Activated effector memory CD4-positive, alpha-beta T cell treated with Interleukin-2 at 50 U/mL for 16 hours (primary cell): ENCODE measurements around the gene GTF3C4.
"Not testable (repeated sequence)": the region's sequence is repeated elsewhere in the genome, so short reads cannot be mapped to it uniquely, and the experiment has no call there.

ENCODE experiments used
- DNase-seq: peaks from one replicate; pipeline ENCODE4 v3.0.0-alpha.2; 2020

The GTF3C4 gene

DNA sequence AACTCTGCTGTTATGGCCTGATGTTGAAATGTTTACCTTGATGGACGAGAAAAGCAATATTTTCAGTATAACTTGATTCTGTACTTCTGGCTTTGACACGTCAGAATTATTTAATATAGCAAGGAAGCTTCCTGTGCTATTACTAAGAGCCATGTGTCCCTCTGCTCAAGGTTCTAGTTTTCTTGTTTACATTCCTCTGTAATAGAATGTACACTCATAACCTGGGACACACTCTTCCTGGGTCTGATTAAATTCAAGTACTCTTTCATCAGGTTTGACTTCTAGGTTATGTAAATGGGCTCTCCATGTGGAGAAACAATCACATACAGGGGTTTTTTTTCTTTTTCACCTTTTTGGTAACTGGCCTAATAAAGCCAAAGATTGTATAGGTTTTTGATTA lies 33.1 kb downstream of the GTF3C4 start:
- DNase-seq: no peak

DNA sequence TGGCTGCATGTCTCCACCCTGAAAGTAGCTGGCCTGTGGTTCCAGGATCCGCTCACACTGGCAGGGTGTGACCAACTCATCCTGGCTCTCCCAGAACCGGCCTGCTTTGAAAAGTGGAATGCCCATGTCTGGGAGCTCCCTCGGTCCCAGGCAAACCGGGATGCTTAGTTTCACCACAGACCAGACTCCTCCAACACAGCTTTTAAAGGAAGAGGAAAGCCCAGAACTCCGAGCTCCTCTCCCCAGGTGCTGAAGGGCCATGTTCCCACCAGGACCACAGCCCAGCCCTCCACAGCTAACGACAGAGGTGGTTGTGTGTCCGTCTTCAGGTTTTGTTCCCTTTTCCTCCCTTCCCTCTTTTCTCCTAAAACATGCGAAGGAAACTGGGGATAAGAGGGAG lies 38.0 kb downstream of the GTF3C4 start:
- DNase-seq: no peak

GRCh38 chr9:132708769-132709430 lies 38.6 kb downstream of the GTF3C4 start:
- no peak for DNase-seq

GRCh38 chr9:132710333-132710732 lies 40.1 kb downstream of the GTF3C4 start:
- DNase-seq: no peak

DNA sequence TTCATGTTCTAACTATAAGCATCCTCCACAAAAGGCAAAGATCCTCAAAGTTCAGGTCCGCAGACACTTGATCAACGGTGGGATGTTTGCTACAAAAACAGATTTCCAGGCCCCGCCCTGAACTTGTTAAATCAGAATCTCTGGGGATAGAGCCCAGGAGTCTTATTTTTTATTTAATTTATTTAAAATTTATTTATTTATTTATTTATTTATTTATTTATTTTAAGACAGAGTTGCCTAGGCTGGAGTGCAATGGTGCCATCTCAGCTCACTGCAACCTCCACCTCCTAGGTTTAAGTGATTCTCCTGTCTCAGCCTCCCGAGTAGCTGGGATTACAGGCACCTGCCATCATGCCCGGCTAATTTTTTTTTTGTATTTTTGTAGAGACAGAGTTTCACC lies 40.9 kb downstream of the GTF3C4 start:
- DNase-seq: not testable (repeated sequence)

- DNase-seq: no peak
These were observed 41.6 kb downstream of the GTF3C4 start for GRCh38 chr9:132711846-132712245.

GRCh38 chr9:132712753-132713152 lies 42.5 kb downstream of the GTF3C4 start:
- DNase-seq: no peak

DNA sequence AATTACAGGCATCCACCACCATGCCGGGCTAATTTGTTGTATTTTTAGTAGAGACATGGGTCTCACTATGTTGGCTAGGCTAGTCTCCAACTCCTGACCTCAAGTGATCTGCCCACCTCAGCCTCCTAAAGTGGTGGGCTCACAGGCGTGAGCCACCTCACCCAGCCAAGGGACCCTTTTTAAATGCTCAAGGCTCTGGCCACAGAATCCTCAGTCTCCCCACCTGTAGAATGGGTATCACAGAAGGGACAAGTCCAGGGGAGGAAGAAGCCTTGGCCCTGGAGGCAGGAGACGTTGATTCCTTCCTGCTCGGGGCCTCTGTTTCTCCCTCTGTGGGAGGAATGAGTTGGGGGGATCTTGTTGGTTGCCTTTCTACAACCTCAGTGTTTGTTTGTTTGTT lies 45.7 kb downstream of the GTF3C4 start:
- no peak for DNase-seq

DNA sequence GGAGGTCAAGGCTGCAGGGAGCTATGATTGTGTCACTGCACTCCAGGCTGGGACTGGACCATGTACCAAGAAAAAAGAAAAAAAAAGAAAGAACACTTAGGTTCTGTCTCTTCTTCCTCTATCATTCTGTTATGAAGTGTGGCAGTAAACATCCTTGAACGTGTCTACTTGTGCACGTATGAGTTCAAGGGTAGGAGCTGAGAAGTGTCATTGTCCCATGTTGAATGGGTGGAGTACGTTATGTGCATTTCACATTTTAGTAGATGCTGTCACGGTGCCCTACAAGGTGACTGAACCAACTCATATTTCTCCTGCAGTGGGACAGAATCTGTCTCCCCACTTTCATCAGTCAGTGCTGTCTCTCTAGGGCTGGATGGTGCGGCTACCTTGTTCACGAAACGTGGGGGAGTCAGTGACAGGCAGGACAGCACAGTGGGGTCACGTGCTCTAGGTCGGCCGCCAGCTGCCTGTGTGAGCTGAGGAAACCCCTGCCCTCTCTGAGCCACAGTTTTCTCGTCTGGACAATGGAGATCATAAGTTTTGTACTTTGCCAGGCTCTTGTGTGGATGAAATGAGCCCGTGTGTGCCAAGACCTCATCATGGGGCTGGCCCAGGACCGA lies 47.2 kb downstream of the GTF3C4 start:
- DNase-seq: no peak

DNA sequence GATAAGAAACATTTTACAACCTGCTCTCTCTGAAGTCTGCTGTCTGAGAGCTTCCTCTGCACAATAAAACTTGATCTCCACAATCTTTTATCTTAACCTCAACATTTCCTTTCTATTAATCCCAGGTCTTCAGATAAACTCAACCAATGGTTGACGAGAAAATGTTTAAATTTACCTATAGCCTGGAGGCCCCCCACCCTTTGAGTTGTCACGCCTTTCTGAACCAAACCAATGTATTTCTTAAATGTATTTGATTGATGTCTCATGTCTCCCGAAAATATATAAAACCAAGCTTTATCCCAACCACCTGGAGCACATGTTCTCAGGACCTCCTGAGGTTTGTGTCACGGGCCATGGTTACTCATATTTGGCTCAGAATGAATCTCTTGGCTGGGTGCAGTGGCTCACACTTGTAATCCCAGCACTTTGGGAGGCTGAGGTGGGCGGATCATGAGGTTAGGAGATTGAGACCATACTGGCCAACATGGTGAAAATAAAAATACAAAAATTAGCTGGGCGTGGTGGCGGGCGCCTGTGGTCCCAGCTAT lies 48.2 kb downstream of the GTF3C4 start:
- DNase-seq: not testable (repeated sequence)

DNA sequence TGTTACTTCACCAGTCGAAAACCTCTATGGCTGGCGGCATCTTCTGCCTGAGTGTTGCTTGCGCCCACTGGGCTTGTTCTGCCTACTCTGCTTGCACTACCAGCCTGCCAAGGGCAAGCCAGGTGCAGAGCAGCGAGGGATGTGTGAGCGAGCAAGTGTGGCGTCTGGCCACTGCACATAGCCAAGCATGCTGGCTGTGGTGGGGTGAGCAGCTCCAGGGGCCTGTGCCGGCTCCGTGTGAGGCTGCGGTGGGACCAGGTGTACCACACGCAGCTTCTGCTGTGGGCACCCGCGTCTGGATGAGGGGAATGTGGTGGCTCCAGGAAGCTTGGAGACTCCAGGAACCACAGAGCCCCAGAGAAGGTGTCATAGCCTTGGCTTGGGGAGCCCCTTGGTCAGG lies 51.4 kb downstream of the GTF3C4 start:
- DNase-seq: no peak

DNA sequence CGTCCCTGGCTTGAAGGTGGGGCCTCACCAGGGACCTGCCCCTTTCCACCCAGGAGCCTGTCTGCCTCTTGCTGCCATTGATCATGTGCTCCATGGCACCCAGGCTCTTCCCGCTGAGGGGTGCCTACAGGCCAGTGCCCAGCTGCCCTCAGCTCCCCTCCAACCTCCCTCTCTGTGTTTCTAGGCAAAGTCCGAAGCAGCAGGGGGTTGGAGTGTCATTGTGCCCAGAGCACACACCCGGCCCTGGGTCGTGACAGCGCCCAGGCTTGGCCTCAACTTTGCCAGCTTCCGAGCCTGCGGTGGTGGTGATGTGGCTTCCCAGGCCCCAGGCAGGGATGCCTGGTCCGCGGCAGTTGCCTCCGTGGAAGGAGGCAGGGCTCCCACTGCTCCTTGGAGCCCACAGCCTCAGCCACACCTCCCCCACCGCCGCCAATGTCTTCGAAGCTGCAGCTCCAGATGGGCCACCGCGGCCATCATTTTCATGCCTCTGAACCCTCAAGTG lies 52.4 kb downstream of the GTF3C4 start:
- no peak for DNase-seq

DNA sequence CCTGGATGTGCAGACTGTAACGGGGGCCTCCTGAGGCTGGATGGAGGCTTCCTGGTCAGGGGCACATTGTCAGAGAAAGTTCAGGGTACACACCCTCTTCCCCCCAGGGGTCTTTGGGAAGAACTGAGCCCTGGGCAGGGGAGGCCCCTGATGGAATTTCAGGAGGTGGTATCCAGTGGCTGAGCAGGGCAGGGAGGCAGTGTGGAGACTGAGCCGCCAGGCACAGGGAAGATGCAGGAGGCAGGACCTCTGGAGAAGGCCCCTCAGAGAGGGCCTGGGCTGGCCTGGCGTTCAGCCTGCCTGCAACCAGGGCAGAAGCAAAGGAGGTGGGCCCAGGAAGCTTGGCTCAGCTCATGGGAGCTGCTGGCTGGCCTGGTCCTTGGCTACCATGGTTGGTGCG lies 53.5 kb downstream of the GTF3C4 start:
- no peak for DNase-seq

DNA sequence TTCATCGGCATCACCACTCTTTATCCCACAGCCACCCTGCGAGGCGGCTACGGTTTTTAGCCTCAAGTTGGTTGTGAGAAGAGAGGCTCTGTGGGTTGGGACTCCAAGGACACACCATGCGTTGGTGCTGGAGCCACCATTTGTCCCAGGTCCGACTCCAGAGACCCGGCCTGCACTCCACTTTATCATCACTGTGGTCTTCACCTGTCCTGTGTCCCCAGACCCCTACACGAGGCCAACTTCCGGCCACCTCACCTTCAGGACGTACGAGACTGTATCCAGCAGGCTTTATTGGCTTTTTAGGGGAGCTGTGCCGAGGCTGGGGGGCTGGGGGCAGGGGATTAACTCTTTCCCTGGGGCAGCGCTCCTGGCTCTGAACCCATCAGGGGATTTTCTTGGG lies 55.0 kb downstream of the GTF3C4 start:
- no peak for DNase-seq

DNA sequence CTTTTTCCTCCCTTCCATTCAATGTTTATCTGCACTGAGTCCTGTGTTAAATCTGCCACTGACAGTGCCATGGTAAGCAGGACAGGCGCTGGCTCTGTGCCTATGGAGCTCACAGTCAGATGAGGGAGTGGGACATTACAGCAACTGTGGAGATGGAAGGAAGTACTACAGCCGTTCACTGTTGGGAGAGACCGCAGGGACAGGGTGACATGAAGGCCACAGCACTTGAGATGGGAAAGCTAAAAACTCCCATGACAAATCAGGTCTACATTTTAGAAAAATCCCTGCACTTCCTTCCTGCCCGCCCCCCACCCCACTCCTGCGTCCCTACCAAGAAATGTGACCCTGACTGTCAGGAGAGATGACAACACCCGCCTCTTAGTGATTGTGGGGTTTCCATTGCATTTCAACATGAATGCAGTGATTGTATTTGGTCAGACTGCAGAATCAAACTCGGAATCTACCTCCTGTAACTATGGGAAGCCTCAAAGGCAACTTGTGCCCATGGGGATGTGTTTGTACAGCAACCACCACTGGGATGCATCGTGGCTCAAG lies 56.4 kb downstream of the GTF3C4 start:
- DNase-seq: no peak

- DNase-seq: no peak
These were observed 57.8 kb downstream of the GTF3C4 start for GRCh38 chr9:132728071-132728470.

DNA sequence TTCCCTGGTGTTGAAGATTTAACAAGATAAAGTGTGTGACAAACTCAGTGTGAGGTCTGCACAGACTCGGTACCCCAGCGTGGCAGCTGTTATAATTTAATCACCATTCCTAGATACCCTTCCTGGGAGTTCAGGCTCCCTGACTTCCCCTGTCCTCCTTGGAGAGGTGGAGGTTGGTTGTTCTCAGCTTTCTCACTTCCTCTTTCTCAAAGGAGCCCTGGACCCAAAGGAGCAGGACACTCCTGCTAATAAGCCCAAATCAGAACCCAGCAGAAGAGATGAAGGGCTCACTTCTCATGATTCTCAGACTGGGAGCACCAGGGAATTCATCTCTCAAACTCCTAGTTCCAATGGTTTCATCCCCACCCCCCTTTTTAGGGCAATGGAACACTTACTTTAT lies 58.2 kb downstream of the GTF3C4 start:
- no peak for DNase-seq

GRCh38 chr9:132729235-132729890 lies 59.1 kb downstream of the GTF3C4 start:
- DNase-seq: no peak

GRCh38 chr9:132730054-132731033 lies 60.1 kb downstream of the GTF3C4 start:
- DNase-seq: no peak

- no peak for DNase-seq
These were observed 61.0 kb downstream of the GTF3C4 start for GRCh38 chr9:132731230-132731629.

DNA sequence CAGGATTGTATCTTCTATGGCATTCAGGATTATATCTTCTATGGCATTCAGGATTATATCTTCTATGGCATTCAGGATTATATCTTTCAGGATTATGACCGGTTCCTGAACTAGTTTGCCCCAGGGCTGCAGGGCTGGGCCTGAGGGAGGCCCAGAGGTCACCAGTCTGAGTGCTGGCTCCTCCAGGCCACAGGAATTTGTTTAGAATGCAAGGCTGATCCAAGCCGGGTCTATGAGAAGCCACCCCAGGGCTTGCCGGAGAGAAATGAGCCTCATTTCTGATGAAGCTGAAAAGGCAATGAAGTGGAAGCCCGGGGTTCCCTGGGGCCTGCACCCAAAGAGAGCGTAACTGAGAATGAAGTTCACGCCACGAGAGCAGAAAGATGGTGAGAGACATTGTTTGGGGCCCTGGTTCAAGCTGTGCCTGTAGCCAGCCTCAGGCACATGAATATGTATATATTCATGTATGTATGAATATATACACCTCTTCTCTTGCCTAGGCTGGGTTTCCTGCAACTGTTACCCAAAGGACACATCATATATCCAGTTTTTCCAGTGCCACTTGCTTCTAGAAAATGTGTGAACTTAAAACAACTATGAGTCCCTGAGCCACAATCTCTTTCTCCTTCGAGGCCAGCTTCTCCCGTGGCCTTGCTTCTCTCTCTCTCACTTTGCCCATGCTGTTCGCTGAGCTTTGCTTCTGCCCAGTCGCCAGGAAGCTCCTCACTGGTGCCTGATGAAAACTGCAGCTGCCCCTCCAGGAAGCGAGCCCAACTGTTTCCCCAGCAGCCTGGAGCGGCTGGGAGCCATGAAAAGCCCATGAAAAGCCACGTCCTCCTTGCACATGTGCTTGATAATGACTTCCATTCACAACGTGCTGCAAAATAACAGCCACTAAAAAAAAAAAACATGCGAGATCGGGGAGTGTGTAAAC lies 62.3 kb downstream of the GTF3C4 start:
- DNase-seq: no peak
